HFFc6 (cell line): ENCODE data around the gene CHN1. TPM values are rescaled to one million over a fixed set of nuclear protein-coding genes. Genes with fewer than 3 reads are reported as not detected.
A peak's percentile ranks its signal among the peaks of the same experiment; 100 is the strongest.

ENCODE experiments used
- DNase-seq: peaks from one replicate; pipeline ENCODE4 v3.0.0-alpha.2; 2018
- H3K27ac Mint-ChIP-seq: 2 replicates; pipeline ENCODE4 v1.8.0; 2020; ENCODE audit warnings: mild to moderate bottlenecking, mixed read lengths
- H3K27me3 Mint-ChIP-seq: 2 replicates; pipeline ENCODE4 v1.8.0; 2021; ENCODE audit warnings: mild to moderate bottlenecking, moderate library complexity, mixed read lengths; ENCODE audit not compliant: insufficient read depth
- H3K36me3 Mint-ChIP-seq: 2 replicates; pipeline ENCODE4 v1.8.0; 2021; ENCODE audit warnings: low read depth, mixed read lengths
- H3K4me1 Mint-ChIP-seq: 2 replicates; pipeline ENCODE4 v1.8.0; 2020; ENCODE audit warnings: low read depth, mixed read lengths
- H3K4me3 Mint-ChIP-seq: 2 replicates; pipeline ENCODE4 v1.8.0; 2020; ENCODE audit warnings: mild to moderate bottlenecking, moderate library complexity, mixed read lengths
- H3K9me3 Mint-ChIP-seq: 2 replicates; pipeline ENCODE4 v1.8.0; 2020; ENCODE audit warnings: mild to moderate bottlenecking, mixed read lengths
- total RNA-seq, 6 experiments: library from RNA; stranded (reverse); fragmentation: NEBNext Ultra II Directional; extraction: Animal tissue kit (Norgen Biotek cat#: 25700); gene quantifications; 2 replicates in 1 of 6; 3 replicates in 5 of 6; pipeline ENCODE4 v1.2.3, GENCODE V29; 2021
- TF ChIP-seq, protein P1 (sequence below): fragments of 200-600 bp; sonication (generic); IDR thresholded peaks from 2 replicates; pipeline ENCODE4 v1.5.0; 2021; ENCODE audit warnings: antibody characterized with exemption, mild to moderate bottlenecking

Gene CHN1
- total RNA-seq, 6 experiments from 2014 or later, result 85.5 to 104 (median 97.2) TPM

DNA sequence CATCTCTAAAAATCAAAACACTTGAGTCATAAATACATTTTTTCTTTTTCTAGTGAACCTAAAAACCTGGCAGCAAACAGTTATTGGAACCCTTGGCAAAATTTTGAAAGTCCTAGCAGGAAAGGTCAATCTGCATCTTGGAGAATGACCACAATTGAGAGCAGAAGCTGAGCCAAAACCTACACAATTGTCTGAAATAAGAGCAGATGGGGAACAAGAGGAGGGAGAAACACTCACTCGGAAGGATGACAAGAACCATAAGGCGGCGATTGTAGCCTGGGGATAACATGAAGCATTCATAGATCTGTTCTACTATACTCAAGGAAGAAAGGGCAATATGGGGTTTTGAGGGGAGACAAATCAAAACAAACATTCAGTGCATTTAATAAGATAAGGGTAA, 117.0 kb downstream of the CHN1 start:
- DNase-seq, result no peak
- Mint-ChIP-seq H3K27me3 (no peaks in the 10 kb centered on the region), H3K27ac (no peak overlapping the region), H3K36me3 (no peaks in the 10 kb centered on the region), H3K9me3 (no peaks in the 10 kb centered on the region), H3K4me3 (no peak overlapping the region), H3K4me1 (peaks cover 23% of the 10 kb centered on the region)
- TF ChIP-seq, protein P1, sequence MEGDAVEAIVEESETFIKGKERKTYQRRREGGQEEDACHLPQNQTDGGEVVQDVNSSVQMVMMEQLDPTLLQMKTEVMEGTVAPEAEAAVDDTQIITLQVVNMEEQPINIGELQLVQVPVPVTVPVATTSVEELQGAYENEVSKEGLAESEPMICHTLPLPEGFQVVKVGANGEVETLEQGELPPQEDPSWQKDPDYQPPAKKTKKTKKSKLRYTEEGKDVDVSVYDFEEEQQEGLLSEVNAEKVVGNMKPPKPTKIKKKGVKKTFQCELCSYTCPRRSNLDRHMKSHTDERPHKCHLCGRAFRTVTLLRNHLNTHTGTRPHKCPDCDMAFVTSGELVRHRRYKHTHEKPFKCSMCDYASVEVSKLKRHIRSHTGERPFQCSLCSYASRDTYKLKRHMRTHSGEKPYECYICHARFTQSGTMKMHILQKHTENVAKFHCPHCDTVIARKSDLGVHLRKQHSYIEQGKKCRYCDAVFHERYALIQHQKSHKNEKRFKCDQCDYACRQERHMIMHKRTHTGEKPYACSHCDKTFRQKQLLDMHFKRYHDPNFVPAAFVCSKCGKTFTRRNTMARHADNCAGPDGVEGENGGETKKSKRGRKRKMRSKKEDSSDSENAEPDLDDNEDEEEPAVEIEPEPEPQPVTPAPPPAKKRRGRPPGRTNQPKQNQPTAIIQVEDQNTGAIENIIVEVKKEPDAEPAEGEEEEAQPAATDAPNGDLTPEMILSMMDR, result no peak

DNA sequence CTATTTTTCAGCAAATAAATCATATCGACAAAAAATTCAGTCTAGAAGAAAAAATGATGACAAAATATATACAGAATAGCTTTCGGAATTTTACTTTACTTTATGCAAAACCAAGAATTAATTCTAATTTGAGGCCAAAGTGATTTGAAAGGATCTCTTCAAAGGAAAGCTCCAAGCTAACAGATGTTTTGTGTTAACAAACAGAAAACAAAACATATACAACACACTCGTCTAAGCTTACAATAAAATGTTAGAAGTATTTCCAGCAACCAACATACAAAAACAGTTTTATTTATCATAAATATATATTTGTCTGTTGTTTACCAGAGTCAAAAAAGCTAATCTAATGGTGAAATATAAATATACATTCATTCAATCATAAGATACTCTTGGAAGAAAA, 122.8 kb downstream of the CHN1 start:
- TF ChIP-seq, protein P1, result no peak
- Mint-ChIP-seq H3K9me3 (no peaks in the 10 kb centered on the region), H3K27ac (no peak overlapping the region), H3K4me1 (peaks cover 16% of the 10 kb centered on the region), H3K36me3 (no peaks in the 10 kb centered on the region), H3K27me3 (no peaks in the 10 kb centered on the region), H3K4me3 (no peak overlapping the region)
- DNase-seq, result no peak

DNA sequence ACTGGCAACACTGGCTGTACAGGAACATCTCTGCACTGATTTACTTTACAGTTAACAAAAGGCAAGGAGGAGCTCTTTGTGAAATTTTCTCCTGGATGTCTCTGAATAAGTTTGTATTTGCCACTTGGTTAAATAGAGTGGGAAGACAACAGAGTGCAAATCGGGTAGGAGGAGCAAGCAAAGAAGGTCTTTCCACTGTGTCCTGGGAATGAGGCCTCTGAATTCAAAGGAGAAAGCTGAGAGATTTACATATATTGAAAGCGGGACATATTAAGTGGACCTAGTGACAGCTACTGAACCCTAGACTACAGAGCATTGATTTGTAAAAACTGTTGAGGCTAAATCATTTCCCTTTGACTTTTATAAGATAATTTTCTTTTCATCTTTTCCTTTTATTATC, 123.5 kb downstream of the CHN1 start:
- no peaks in the 10 kb centered on the region for H3K9me3 Mint-ChIP-seq
- H3K4me1 Mint-ChIP-seq, result peaks cover 16% of the 10 kb centered on the region
- TF ChIP-seq, protein P1, result no peak
- H3K4me3 Mint-ChIP-seq, result no peak overlapping the region
- H3K27ac Mint-ChIP-seq, result no peak overlapping the region
- H3K27me3 Mint-ChIP-seq, result no peaks in the 10 kb centered on the region
- H3K36me3 Mint-ChIP-seq, result no peaks in the 10 kb centered on the region
- no peak for DNase-seq

DNA sequence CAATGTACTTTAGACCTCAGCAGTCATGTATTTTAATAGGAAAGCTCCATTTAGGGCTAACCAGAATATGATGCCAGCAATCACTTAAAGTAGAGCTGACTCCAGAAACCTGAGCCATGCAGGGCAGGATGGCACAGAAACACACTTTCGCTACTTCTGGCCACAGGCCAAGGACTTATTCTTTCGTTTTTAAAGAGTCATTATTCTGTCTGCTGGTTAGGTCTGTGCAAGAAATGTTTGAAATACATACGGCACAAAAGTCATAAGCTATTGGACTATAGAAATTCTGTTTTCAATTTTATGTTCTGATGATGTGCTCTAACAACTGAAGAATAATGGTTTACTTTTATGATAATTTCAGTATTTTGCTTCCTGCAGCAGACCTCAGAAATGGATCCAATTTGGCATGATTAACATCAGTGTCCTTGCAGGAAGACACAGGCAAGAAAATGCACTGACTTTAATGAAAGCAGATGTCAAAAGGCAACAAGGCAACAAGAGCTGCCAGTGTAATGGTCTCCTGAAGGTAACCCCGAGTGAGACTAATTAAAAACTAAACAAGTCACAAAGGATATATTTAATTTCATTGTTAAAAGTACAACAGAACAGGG, 126.5 kb downstream of the CHN1 start:
- peak overlapping the region; percentile 86 for H3K4me3 Mint-ChIP-seq

DNA sequence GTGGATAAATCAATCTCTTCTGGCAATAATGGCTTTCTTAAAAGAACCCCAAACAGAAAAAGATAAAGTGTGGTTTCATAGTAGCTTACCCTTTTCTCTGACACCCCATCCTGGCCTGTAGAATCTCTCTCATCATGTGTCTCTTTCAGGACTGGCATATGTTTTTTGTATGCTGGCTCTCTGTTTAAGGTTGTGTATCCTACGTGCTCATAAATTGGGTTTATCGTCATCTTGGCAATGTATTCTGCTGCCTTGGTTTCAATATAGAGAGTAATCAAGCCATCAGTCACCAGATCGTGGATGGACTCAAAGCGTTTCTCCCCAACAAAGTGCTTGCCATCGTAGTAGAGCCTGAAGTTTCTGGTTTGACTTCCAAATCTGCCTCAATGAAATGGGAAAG, 127.4 kb downstream of the CHN1 start:
- Mint-ChIP-seq H3K4me1 (peaks cover 29% of the 10 kb centered on the region), H3K4me3 (no peak overlapping the region), H3K27ac (no peak overlapping the region), H3K27me3 (no peaks in the 10 kb centered on the region), H3K9me3 (no peaks in the 10 kb centered on the region), H3K36me3 (no peaks in the 10 kb centered on the region)
- TF ChIP-seq, protein P1, result no peak
- no peak for DNase-seq

More for the DNA sequence above, 126.5 kb downstream of the CHN1 start:
- DNase-seq, result peak; percentile 19
- Mint-ChIP-seq H3K27ac (0 out of 2 replicates have a peak overlapping the region, but pooled peaks have one; percentile 9), H3K4me1 (peaks cover 20% of the 10 kb centered on the region), H3K27me3 (no peaks in the 10 kb centered on the region), H3K9me3 (no peaks in the 10 kb centered on the region), H3K36me3 (no peaks in the 10 kb centered on the region)
- TF ChIP-seq, protein P1, result no peak
